NB4 (cell line): ENCODE measurements around the gene EHMT1.
A peak's percentile ranks its signal among the peaks of the same experiment; 100 is the strongest.

Source experiments
- DNase-seq: peaks from one replicate; pipeline ENCODE4 v3.0.0; 2010; ENCODE audit warnings: low read depth
- H3K4me3 ChIP-seq: one replicate; pipeline ENCODE4 v1.5.1; 2011; ENCODE audit warnings: mild to moderate bottlenecking, low read depth, low read length, moderate library complexity
- MYC ChIP-seq: IDR thresholded peaks from 2 replicates; pipeline ENCODE4 v1.6.1; 2011; ENCODE audit warnings: low read depth, low read length
- POLR2A ChIP-seq: IDR thresholded peaks from 2 replicates; pipeline ENCODE4 v1.6.1; 2011; ENCODE audit warnings: mild to moderate bottlenecking; ENCODE audit not compliant: insufficient read length; ENCODE audit errors: extremely low read depth
- TF ChIP-seq, protein P1 (sequence below): IDR thresholded peaks from one replicate; pipeline ENCODE4 v1.5.1; 2012; ENCODE audit warnings: low read depth, low read length
- TF ChIP-seq, protein P2 (sequence below): IDR thresholded peaks from 2 replicates; pipeline ENCODE4 v1.6.1; 2011; ENCODE audit warnings: low read depth, low read length

EHMT1 gene

GRCh38 chr9:137878146-137878941 lies 259.5 kb downstream of the EHMT1 start:
- H3K4me3 ChIP-seq = no peak overlapping the region
- TF ChIP-seq, protein P1, sequence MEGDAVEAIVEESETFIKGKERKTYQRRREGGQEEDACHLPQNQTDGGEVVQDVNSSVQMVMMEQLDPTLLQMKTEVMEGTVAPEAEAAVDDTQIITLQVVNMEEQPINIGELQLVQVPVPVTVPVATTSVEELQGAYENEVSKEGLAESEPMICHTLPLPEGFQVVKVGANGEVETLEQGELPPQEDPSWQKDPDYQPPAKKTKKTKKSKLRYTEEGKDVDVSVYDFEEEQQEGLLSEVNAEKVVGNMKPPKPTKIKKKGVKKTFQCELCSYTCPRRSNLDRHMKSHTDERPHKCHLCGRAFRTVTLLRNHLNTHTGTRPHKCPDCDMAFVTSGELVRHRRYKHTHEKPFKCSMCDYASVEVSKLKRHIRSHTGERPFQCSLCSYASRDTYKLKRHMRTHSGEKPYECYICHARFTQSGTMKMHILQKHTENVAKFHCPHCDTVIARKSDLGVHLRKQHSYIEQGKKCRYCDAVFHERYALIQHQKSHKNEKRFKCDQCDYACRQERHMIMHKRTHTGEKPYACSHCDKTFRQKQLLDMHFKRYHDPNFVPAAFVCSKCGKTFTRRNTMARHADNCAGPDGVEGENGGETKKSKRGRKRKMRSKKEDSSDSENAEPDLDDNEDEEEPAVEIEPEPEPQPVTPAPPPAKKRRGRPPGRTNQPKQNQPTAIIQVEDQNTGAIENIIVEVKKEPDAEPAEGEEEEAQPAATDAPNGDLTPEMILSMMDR = no peak
- TF ChIP-seq, protein P2, sequence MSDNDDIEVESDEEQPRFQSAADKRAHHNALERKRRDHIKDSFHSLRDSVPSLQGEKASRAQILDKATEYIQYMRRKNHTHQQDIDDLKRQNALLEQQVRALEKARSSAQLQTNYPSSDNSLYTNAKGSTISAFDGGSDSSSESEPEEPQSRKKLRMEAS = no peak
- no peak for TF ChIP-seq POLR2A
- no peak for TF ChIP-seq MYC
- no peak for DNase-seq

- no peak overlapping the region for H3K4me3 ChIP-seq
- no peak for DNase-seq
- TF ChIP-seq MYC = no peak
- TF ChIP-seq, protein P2 = no peak
- TF ChIP-seq, protein P1 = no peak
- no peak for TF ChIP-seq POLR2A
These were observed 260.2 kb downstream of the EHMT1 start for GRCh38 chr9:137879052-137879451.

- H3K4me3 ChIP-seq = no peak overlapping the region
- TF ChIP-seq, protein P1 = no peak
- no peak for TF ChIP-seq MYC
- TF ChIP-seq, protein P2 = no peak
- no peak for TF ChIP-seq POLR2A
- DNase-seq = no peak
These were observed 260.9 kb downstream of the EHMT1 start for GRCh38 chr9:137879566-137880150.

GRCh38 chr9:137880160-137880975 lies 261.6 kb downstream of the EHMT1 start:
- H3K4me3 ChIP-seq = no peak overlapping the region
- DNase-seq = peak; percentile 55
- TF ChIP-seq, protein P1 = no peak
- TF ChIP-seq, protein P2 = no peak
- TF ChIP-seq MYC = no peak
- no peak for TF ChIP-seq POLR2A

- no peak for DNase-seq
- TF ChIP-seq MYC = no peak
- TF ChIP-seq, protein P1 = no peak
- no peak for TF ChIP-seq POLR2A
- TF ChIP-seq, protein P2 = no peak
- H3K4me3 ChIP-seq = no peak overlapping the region
These were observed 262.2 kb downstream of the EHMT1 start for GRCh38 chr9:137880976-137881530.
